ENCODE results near the gene CDK14. TPM values are rescaled to one million over a fixed set of nuclear protein-coding genes. Genes with fewer than 3 reads are reported as not detected.

Gene CDK14
- total and polyA plus RNA-seq, 2 donors (not counting 3 experiments of a cell fraction or from before 2014, with no cell fraction given), result 5.5 to 34.2 TPM

DNA sequence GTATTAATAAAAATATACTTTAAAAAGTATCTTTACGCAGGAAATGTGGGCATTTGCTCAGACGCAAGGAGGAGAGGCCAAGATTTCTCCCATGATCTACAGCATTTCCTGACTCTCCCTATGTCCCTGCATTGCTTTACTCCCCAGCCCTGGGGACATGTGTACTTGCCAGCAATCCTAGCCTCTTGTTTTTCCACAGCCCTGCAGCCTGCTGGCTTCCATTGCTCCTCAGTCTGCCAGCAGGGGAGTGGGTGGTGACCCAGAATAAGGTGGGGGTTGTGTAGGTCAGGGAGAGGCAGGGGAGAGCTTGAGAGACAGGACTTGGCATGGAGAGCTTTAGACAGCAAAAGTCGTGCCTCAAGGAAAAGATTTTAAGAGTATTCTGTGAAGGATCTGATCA, 307.7 kb downstream of the CDK14 start:
- no peaks in the 10 kb centered on the region for H3K9me3 ChIP-seq (replicated peaks; ENCODE audit: control insufficient read depth, insufficient read depth, low read length)
- FAIRE-seq (no peak), DNase-seq (ENCODE audit: low read depth, low spot score) (no peak)
- intact Hi-C loops (cut with micrococcal nuclease) (no loop called here), dilution Hi-C loops (cut with MboI; ENCODE audit: extremely low pct_ligation_motif_present, low sequenced_read_pairs) (no loop called here)
- ChIA-PET POLR2A (no interaction called here), CTCF (interaction anchor here (1.2 kb wide), 1 partner anchor 130 kb away, joined by 3 read pairs; no protein-coding TSS in a partner anchor)
- H3K27ac ChIP-seq (ENCODE audit: insufficient read depth, low read depth, low read length), result no peak overlapping the region
- H3K9me1 ChIP-seq (replicated peaks; ENCODE audit: control insufficient read depth, extremely low read depth, insufficient read depth, low read length), result no peaks in the 10 kb centered on the region
- no peaks in the 10 kb centered on the region for H3K4me1 ChIP-seq (ENCODE audit: control insufficient read depth, extremely low read depth, insufficient read depth, low read length)
- no peaks in the 10 kb centered on the region for H4K20me1 ChIP-seq (replicated peaks; ENCODE audit: control insufficient read depth, extremely low read depth, insufficient read depth, low read length)
- H3K27me3 ChIP-seq (ENCODE audit: control insufficient read depth in 2 of 2, insufficient read depth in 2 of 2, low read length in 2 of 2), result no peaks in the 10 kb centered on the region
- no peak overlapping the region for H3K9ac ChIP-seq (replicated peaks; ENCODE audit: extremely low read depth, insufficient read depth, low read length)
- no TSS peak for BruUV-seq (replicated peaks)
- no peak overlapping the region for H3K4me3 ChIP-seq (replicated peaks in 1 of 3; ENCODE audit: insufficient read depth in 1 of 3, low read depth in 1 of 3, low read length in 3 of 3)
- no peaks in the 10 kb centered on the region for H3K79me2 ChIP-seq (ENCODE audit: control insufficient read depth, insufficient read depth, low read length)
- no peak overlapping the region for H3K4me2 ChIP-seq (ENCODE audit: insufficient read depth, low read length)
- no peaks in the 10 kb centered on the region for H3K36me3 ChIP-seq (ENCODE audit: control insufficient read depth in 2 of 2, extremely low read depth in 1 of 2, insufficient read depth in 2 of 2, low read length in 2 of 2)
- TF ChIP-seq POLR2A (IDR thresholded peaks at IDR 0.05; ENCODE audit: low read depth, low read length), result no peak
- TF ChIP-seq POLR2AphosphoS5 (IDR thresholded peaks at IDR 0.05; ENCODE audit: insufficient read depth, low read depth, low read length), result no peak
- no peak for TF ChIP-seq GATA2 (IDR thresholded peaks at IDR 0.05; ENCODE audit: insufficient read depth, insufficient read length, low read depth, low read length)
- TF ChIP-seq, protein P1, sequence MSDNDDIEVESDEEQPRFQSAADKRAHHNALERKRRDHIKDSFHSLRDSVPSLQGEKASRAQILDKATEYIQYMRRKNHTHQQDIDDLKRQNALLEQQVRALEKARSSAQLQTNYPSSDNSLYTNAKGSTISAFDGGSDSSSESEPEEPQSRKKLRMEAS (IDR thresholded peaks at IDR 0.05; ENCODE audit: insufficient read depth, insufficient read length), result no peak
- TF ChIP-seq MYC (IDR thresholded peaks at IDR 0.05; ENCODE audit: low read depth, low read length), result no peak
- no peak for TF ChIP-seq FOS (IDR thresholded peaks at IDR 0.05; ENCODE audit: borderline replicate concordance, insufficient read depth, low read length)
- TF ChIP-seq, protein P2, sequence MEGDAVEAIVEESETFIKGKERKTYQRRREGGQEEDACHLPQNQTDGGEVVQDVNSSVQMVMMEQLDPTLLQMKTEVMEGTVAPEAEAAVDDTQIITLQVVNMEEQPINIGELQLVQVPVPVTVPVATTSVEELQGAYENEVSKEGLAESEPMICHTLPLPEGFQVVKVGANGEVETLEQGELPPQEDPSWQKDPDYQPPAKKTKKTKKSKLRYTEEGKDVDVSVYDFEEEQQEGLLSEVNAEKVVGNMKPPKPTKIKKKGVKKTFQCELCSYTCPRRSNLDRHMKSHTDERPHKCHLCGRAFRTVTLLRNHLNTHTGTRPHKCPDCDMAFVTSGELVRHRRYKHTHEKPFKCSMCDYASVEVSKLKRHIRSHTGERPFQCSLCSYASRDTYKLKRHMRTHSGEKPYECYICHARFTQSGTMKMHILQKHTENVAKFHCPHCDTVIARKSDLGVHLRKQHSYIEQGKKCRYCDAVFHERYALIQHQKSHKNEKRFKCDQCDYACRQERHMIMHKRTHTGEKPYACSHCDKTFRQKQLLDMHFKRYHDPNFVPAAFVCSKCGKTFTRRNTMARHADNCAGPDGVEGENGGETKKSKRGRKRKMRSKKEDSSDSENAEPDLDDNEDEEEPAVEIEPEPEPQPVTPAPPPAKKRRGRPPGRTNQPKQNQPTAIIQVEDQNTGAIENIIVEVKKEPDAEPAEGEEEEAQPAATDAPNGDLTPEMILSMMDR (IDR thresholded peaks at IDR 0.05; ENCODE audit: extremely low read depth in 1 of 2, insufficient read depth in 1 of 2, low read depth in 1 of 2, low read length in 2 of 2), result no peak
- TF ChIP-seq EZH2 (IDR thresholded peaks at IDR 0.05; ENCODE audit: borderline replicate concordance, low read depth, low read length, severe bottlenecking), result no peak
- no peak for TF ChIP-seq JUN (IDR thresholded peaks at IDR 0.05; ENCODE audit: borderline replicate concordance, insufficient read depth, insufficient read length, low read depth)
- H2AFZ ChIP-seq (ENCODE audit: low read depth, low read length), result no peak overlapping the region
